ENCODE results near the gene DMXL2.

DMXL2 gene

DNA sequence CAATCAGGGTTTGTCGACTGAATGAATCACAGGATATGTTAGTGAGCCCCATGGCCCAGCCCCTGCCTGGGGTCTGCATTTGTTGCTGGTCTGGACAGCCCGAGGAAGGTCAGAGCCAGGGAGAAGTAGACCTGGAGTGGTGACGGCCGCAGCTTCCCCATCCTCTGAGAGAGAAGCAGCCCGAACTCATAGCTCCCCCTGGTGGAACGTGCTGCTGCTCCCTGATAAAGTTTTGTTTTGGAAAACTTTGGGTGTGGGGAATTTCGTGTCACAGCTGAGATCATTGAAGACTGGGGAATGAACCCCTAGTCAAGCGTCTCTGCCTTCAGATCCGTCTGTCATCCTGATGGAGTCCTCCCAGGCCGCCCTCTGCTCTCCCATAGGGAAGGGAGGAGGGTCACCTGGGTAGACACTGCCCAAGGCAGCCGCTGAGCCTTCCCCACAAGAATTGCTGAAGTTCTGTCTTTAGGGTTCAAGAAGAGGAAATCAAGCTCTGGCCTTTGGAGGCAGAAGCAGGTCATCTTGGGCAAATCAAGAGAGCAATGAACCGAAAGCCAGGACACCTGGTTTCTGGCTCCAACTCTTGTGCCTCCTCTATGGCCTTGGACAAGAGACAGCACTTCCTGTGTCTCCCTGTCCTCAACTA is 220.6 kb downstream of the DMXL2 start:
- TF ChIP-seq, protein P1, sequence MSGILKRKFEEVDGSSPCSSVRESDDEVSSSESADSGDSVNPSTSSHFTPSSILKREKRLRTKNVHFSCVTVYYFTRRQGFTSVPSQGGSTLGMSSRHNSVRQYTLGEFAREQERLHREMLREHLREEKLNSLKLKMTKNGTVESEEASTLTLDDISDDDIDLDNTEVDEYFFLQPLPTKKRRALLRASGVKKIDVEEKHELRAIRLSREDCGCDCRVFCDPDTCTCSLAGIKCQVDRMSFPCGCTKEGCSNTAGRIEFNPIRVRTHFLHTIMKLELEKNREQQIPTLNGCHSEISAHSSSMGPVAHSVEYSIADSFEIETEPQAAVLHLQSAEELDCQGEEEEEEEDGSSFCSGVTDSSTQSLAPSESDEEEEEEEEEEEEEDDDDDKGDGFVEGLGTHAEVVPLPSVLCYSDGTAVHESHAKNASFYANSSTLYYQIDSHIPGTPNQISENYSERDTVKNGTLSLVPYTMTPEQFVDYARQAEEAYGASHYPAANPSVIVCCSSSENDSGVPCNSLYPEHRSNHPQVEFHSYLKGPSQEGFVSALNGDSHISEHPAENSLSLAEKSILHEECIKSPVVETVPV (CRISPR knock-in tag; IDR thresholded peaks at IDR 0.05), result no peak
- TF ChIP-seq RARB (CRISPR knock-in tag; IDR thresholded peaks at IDR 0.05) (no peak), TCF4 (CRISPR knock-in tag; IDR thresholded peaks at IDR 0.05; ENCODE audit: borderline replicate concordance) (no peak), ZFP3 (CRISPR knock-in tag; IDR thresholded peaks at IDR 0.05) (no peak), PPARA (CRISPR knock-in tag; IDR thresholded peaks at IDR 0.05; ENCODE audit: borderline replicate concordance) (no peak), BACH2 (CRISPR knock-in tag; IDR thresholded peaks at IDR 0.05; ENCODE audit: borderline replicate concordance) (no peak), GLIS3 (CRISPR knock-in tag; IDR thresholded peaks at IDR 0.05) (no peak), ZC3H10 (CRISPR knock-in tag; IDR thresholded peaks at IDR 0.05) (no peak), ZNF565 (CRISPR knock-in tag; conservative IDR thresholded peaks at IDR 0.05; ENCODE audit: low read depth) (no peak), ARNTL (CRISPR knock-in tag; IDR thresholded peaks at IDR 0.05; ENCODE audit: borderline replicate concordance, low read depth) (no peak), ZFP30 (CRISPR knock-in tag; IDR thresholded peaks at IDR 0.05) (no peak), PATZ1 (CRISPR knock-in tag; IDR thresholded peaks at IDR 0.05; ENCODE audit: borderline replicate concordance) (no peak), ESRRG (CRISPR knock-in tag; IDR thresholded peaks at IDR 0.05) (no peak), ZNF8 (CRISPR knock-in tag; IDR thresholded peaks at IDR 0.05) (no peak)
- TF ChIP-seq, protein P2, sequence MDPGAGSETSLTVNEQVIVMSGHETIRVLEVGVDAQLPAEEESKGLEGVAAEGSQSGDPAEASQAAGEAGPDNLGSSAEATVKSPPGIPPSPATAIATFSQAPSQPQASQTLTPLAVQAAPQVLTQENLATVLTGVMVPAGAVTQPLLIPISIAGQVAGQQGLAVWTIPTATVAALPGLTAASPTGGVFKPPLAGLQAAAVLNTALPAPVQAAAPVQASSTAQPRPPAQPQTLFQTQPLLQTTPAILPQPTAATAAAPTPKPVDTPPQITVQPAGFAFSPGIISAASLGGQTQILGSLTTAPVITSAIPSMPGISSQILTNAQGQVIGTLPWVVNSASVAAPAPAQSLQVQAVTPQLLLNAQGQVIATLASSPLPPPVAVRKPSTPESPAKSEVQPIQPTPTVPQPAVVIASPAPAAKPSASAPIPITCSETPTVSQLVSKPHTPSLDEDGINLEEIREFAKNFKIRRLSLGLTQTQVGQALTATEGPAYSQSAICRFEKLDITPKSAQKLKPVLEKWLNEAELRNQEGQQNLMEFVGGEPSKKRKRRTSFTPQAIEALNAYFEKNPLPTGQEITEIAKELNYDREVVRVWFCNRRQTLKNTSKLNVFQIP (CRISPR knock-in tag; IDR thresholded peaks at IDR 0.05; ENCODE audit: borderline replicate concordance, low read depth), result no peak
- TF ChIP-seq, protein P3, sequence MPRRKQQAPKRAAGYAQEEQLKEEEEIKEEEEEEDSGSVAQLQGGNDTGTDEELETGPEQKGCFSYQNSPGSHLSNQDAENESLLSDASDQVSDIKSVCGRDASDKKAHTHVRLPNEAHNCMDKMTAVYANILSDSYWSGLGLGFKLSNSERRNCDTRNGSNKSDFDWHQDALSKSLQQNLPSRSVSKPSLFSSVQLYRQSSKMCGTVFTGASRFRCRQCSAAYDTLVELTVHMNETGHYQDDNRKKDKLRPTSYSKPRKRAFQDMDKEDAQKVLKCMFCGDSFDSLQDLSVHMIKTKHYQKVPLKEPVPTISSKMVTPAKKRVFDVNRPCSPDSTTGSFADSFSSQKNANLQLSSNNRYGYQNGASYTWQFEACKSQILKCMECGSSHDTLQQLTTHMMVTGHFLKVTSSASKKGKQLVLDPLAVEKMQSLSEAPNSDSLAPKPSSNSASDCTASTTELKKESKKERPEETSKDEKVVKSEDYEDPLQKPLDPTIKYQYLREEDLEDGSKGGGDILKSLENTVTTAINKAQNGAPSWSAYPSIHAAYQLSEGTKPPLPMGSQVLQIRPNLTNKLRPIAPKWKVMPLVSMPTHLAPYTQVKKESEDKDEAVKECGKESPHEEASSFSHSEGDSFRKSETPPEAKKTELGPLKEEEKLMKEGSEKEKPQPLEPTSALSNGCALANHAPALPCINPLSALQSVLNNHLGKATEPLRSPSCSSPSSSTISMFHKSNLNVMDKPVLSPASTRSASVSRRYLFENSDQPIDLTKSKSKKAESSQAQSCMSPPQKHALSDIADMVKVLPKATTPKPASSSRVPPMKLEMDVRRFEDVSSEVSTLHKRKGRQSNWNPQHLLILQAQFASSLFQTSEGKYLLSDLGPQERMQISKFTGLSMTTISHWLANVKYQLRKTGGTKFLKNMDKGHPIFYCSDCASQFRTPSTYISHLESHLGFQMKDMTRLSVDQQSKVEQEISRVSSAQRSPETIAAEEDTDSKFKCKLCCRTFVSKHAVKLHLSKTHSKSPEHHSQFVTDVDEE (CRISPR knock-in tag; IDR thresholded peaks at IDR 0.05), result no peak
- ATAC-seq, result peak; percentile 64

DNA sequence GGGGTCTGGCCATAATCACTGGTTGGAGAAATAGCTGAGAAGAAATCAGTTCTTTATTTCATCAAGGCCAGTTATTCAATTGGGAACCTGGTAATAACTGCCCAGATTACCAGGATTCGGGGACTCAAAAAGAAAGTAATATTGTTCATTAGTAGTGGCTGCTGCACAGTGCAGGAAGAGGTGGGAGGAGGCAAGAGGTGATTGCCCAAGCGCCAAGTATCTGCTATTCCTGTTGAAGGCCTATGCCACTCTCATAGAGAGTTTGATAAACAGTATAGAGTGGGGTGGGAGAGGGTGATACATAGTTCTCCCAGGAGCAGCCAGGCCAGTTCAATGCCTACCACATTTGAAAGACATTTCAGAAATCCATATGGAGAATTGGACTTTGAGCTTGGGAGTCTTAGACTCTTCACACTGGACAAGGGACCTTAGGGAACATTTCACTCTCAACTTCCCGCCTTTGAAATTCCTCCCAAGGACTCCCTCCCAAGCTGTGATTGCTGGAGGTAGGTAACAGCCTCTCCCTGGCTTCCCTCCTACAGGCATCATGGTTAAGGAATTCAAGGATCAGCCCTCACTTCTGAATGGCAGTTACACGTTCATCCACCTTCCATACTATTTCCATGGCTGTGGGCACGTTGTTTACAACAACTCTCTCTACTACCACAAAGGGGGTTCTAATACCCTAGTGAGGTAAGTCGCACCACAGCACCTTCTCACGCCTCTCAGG is 221.4 kb downstream of the DMXL2 start:
- no peak for TF ChIP-seq PATZ1 (CRISPR knock-in tag; IDR thresholded peaks at IDR 0.05; ENCODE audit: borderline replicate concordance)
- no peak for TF ChIP-seq TOX (CRISPR knock-in tag; IDR thresholded peaks at IDR 0.05; ENCODE audit: borderline replicate concordance)
- TF ChIP-seq, protein P1 (CRISPR knock-in tag; IDR thresholded peaks at IDR 0.05), result no peak
- no peak for TF ChIP-seq ZNF8 (CRISPR knock-in tag; IDR thresholded peaks at IDR 0.05)
- TF ChIP-seq ISL1 (CRISPR knock-in tag; IDR thresholded peaks at IDR 0.05), result no peak
- no peak for TF ChIP-seq TCF4 (CRISPR knock-in tag; IDR thresholded peaks at IDR 0.05; ENCODE audit: borderline replicate concordance)
- no peak for TF ChIP-seq ZNF565 (CRISPR knock-in tag; conservative IDR thresholded peaks at IDR 0.05; ENCODE audit: low read depth)
- no peak for TF ChIP-seq SNAI2 (CRISPR knock-in tag; IDR thresholded peaks at IDR 0.05)
- TF ChIP-seq ZC3H10 (CRISPR knock-in tag; IDR thresholded peaks at IDR 0.05), result no peak
- no peak for TF ChIP-seq ZFP3 (CRISPR knock-in tag; IDR thresholded peaks at IDR 0.05)
- TF ChIP-seq, protein P3 (CRISPR knock-in tag; IDR thresholded peaks at IDR 0.05), result no peak
- TF ChIP-seq ARNTL (CRISPR knock-in tag; IDR thresholded peaks at IDR 0.05; ENCODE audit: borderline replicate concordance, low read depth), result no peak
- TF ChIP-seq, protein P2 (CRISPR knock-in tag; IDR thresholded peaks at IDR 0.05; ENCODE audit: borderline replicate concordance, low read depth), result no peak
- TF ChIP-seq PPARA (CRISPR knock-in tag; IDR thresholded peaks at IDR 0.05; ENCODE audit: borderline replicate concordance), result no peak
- no peak for TF ChIP-seq ZFP30 (CRISPR knock-in tag; IDR thresholded peaks at IDR 0.05)
- no peak for TF ChIP-seq GLIS3 (CRISPR knock-in tag; IDR thresholded peaks at IDR 0.05)
- no peak for ATAC-seq

Data from SK-N-SH treated with all-trans-retinoic acid at 6 μM for 48 hours (cell line).